ENCODE data around the gene BOK. TPM values are rescaled to one million over a fixed set of nuclear protein-coding genes. Genes with fewer than 3 reads are reported as not detected.
"Not testable (repeated sequence)": the region's sequence is repeated elsewhere in the genome, so short reads cannot be mapped to it uniquely, and the experiment has no call there.

Gene BOK
- total RNA-seq, 1 experiment from 2014 or later, result 33.9 TPM

- no peak for TF ChIP-seq CTCF (conservative IDR thresholded peaks at IDR 0.05)
- Mint-ChIP-seq H3K9me3 (peaks cover 62 to 70% of the 10 kb centered on the region in 2 experiments), H3K36me3 (ENCODE audit: insufficient read depth in 1 of 3, low read depth in 3 of 3) (peaks cover 39 to 76% (median 56%) of the 10 kb centered on the region in 3 experiments)
Measured at GRCh38 chr2:241586564-241587264, 28.2 kb downstream of the BOK start.

GRCh38 chr2:241589863-241590262 is 31.3 kb downstream of the BOK start:
- H3K9me3 ChIP-seq (ENCODE audit: control insufficient read depth, low read depth, low read length); H3K4me1 ChIP-seq (ENCODE audit: insufficient read depth, low read length); H3K27me3 Mint-ChIP-seq (ENCODE audit: low read depth); H3K23ac ChIP-seq (ENCODE audit: insufficient read length, low read depth, low read length); H4K8ac ChIP-seq (replicated peaks; ENCODE audit: insufficient read length, low read depth, low read length); H3K4ac ChIP-seq (ENCODE audit: low read depth, low read length); H3K18ac ChIP-seq (ENCODE audit: insufficient read length, low read depth, low read length); H4K5ac ChIP-seq (ENCODE audit: insufficient read length, low read depth, low read length); H3K9ac ChIP-seq (ENCODE audit: extremely low read depth, insufficient read length, low read length); H4K20me1 ChIP-seq (ENCODE audit: control insufficient read depth, insufficient read depth, insufficient read length); H4K91ac ChIP-seq (ENCODE audit: insufficient read length, low read depth, low read length); H3K4me1 Mint-ChIP-seq; H2BK15ac ChIP-seq (ENCODE audit: low read depth, low read length); H2BK12ac ChIP-seq (ENCODE audit: insufficient read length, low read depth, low read length); H2BK5ac ChIP-seq (ENCODE audit: insufficient read length, low read length); H2AFZ ChIP-seq (ENCODE audit: low read length); DNase-seq; H3K79me1 ChIP-seq (ENCODE audit: insufficient read depth, low read depth, low read length, poor library complexity, severe bottlenecking); H3K23me2 ChIP-seq (ENCODE audit: insufficient read length, low read depth, low read length, poor library complexity, severe bottlenecking); H2AK5ac ChIP-seq (ENCODE audit: insufficient read length, low read length); H3K27me3 ChIP-seq (ENCODE audit: insufficient read depth, low read length); H3K4me3 Mint-ChIP-seq; H3K4me2 ChIP-seq (ENCODE audit: insufficient read depth, insufficient read length, low read length); H2BK120ac ChIP-seq (ENCODE audit: low read depth, low read length, poor library complexity, severe bottlenecking); H3K27ac ChIP-seq (ENCODE audit: insufficient read length, low read depth, low read length); H3K27ac Mint-ChIP-seq; H3K79me2 ChIP-seq (ENCODE audit: insufficient read depth, low read length); H3K14ac ChIP-seq (ENCODE audit: insufficient read depth, low read length); H3T11ph ChIP-seq (ENCODE audit: low read length); H2BK20ac ChIP-seq (ENCODE audit: low read depth, low read length, poor library complexity, severe bottlenecking); H3K56ac ChIP-seq (ENCODE audit: insufficient read length, low read depth, low read length): not testable (repeated sequence)
- Mint-ChIP-seq H3K9me3 (peaks cover 42 to 43% of the 10 kb centered on the region in 2 experiments), H3K36me3 (ENCODE audit: insufficient read depth in 1 of 3, low read depth in 3 of 3) (peaks cover 19 to 49% (median 28%) of the 10 kb centered on the region in 3 experiments)
- no CpG with 5 or more reads among the region's 17 CpGs for WGBS (ENCODE audit: extremely low coverage, insufficient read length, low lambda C conversion rate)

More at GRCh38 chr2:241586564-241587264, 28.2 kb downstream of the BOK start:
- Histone ChIP-seq H3K4me2 (ENCODE audit: insufficient read depth, insufficient read length, low read length) (no peak overlapping the region), H2BK15ac (ENCODE audit: low read depth, low read length) (no peak overlapping the region), H2AK5ac (ENCODE audit: insufficient read length, low read length) (no peak overlapping the region), H3K27me3 (ENCODE audit: insufficient read depth, low read length) (no peaks in the 10 kb centered on the region), H4K5ac (ENCODE audit: insufficient read length, low read depth, low read length) (no peak overlapping the region), H3K23me2 (ENCODE audit: insufficient read length, low read depth, low read length, poor library complexity, severe bottlenecking) (no peaks in the 10 kb centered on the region), H2BK5ac (ENCODE audit: insufficient read length, low read length) (no peak overlapping the region), H3K79me1 (ENCODE audit: insufficient read depth, low read depth, low read length, poor library complexity, severe bottlenecking) (no peaks in the 10 kb centered on the region), H4K8ac (replicated peaks; ENCODE audit: insufficient read length, low read depth, low read length) (no peak overlapping the region), H2BK12ac (ENCODE audit: insufficient read length, low read depth, low read length) (no peak overlapping the region), H2BK20ac (ENCODE audit: low read depth, low read length, poor library complexity, severe bottlenecking) (no peak overlapping the region), H4K20me1 (ENCODE audit: control insufficient read depth, insufficient read depth, insufficient read length) (no peaks in the 10 kb centered on the region), H2BK120ac (ENCODE audit: low read depth, low read length, poor library complexity, severe bottlenecking) (no peak overlapping the region), H3K23ac (ENCODE audit: insufficient read length, low read depth, low read length) (no peak overlapping the region), H4K91ac (ENCODE audit: insufficient read length, low read depth, low read length) (no peak overlapping the region), H3T11ph (ENCODE audit: low read length) (no peak overlapping the region), H3K27ac (ENCODE audit: insufficient read length, low read depth, low read length) (no peak overlapping the region), H3K56ac (ENCODE audit: insufficient read length, low read depth, low read length) (no peak overlapping the region), H3K4ac (ENCODE audit: low read depth, low read length) (no peak overlapping the region), H3K14ac (ENCODE audit: insufficient read depth, low read length) (no peak overlapping the region), H3K79me2 (ENCODE audit: insufficient read depth, low read length) (no peaks in the 10 kb centered on the region), H3K9me3 (ENCODE audit: control insufficient read depth, low read depth, low read length) (peaks cover 17% of the 10 kb centered on the region), H3K9ac (ENCODE audit: extremely low read depth, insufficient read length, low read length) (no peak overlapping the region), H3K18ac (ENCODE audit: insufficient read length, low read depth, low read length) (no peak overlapping the region), H2AFZ (ENCODE audit: low read length) (no peak overlapping the region), H3K4me1 (ENCODE audit: insufficient read depth, low read length) (no peaks in the 10 kb centered on the region; the same call in 1 of the 2 replicates)
- Mint-ChIP-seq H3K4me1 (peaks cover 6 to 9% of the 10 kb centered on the region in 2 experiments), H3K27me3 (ENCODE audit: low read depth) (no peaks in the 10 kb centered on the region; the same call in 1 of the 2 replicates), H3K4me3 (no peak overlapping the region), H3K27ac (no peak overlapping the region)
- WGBS (ENCODE audit: extremely low coverage, insufficient read length, low lambda C conversion rate), result no CpG with 5 or more reads among the region's 2 CpGs
- DNase-seq, result no peak
